ENCODE results near the gene CXCR4.

The CXCR4 gene

DNA sequence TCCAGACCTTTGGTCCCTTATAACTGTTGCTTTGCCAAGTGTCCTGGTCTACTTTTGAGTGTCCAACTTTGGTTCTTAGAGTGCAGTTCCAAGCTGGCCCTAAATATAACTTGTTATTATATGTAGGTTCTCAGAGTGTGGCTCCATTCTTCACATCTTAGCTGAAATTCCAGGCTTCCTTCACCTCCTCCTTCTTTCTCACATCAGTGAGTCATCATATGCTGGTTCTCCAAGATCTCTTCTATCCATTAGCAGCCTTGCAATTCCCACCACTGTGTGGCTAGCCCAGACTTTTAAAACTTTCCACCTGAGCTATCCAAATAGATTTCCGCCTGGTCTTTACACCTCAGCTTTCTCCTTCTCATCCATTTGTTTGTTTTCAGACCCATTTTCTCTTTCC, 12.6 kb upstream of the CXCR4 start:
- DNase-seq (ENCODE audit: insufficient read length) (no peak), FAIRE-seq (no peak)
- no peak for TF ChIP-seq POLR2AphosphoS5 (IDR thresholded peaks at IDR 0.05; ENCODE audit: low read depth, low read length)
- TF ChIP-seq TAF1 (IDR thresholded peaks at IDR 0.05; ENCODE audit: borderline replicate concordance, low read depth, low read length), result no peak
- no peak for TF ChIP-seq POLR2A (IDR thresholded peaks at IDR 0.05; ENCODE audit: low read depth, low read length)

- no peak for TF ChIP-seq TAF1 (IDR thresholded peaks at IDR 0.05; ENCODE audit: borderline replicate concordance, low read depth, low read length)
- TF ChIP-seq POLR2A (IDR thresholded peaks at IDR 0.05; ENCODE audit: low read depth, low read length), result no peak
- no peak for TF ChIP-seq POLR2AphosphoS5 (IDR thresholded peaks at IDR 0.05; ENCODE audit: low read depth, low read length)
- FAIRE-seq (no peak), DNase-seq (ENCODE audit: insufficient read length) (no peak)
Measured at GRCh38 chr2:136130045-136130444, 12.1 kb upstream of the CXCR4 start.

DNA sequence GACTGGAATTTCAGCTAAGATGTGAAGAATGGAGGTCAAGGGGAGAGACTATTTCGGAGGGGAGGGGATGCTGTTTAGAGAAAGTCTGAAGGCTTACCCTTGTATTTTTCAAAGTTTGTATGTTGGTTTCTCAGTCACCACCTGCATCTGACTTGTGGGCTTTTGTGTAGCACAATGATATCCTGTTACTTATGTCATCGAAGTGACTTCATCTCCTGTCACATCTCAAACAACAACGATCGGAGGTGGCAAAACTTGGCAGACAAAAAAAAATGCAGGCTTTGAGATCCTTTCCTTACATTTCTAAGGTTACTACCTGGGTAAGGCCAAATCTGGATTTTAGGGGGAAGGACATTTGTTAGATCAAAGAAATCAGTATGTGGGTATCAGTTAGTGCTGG, 11.7 kb upstream of the CXCR4 start:
- FAIRE-seq, result no peak

DNA sequence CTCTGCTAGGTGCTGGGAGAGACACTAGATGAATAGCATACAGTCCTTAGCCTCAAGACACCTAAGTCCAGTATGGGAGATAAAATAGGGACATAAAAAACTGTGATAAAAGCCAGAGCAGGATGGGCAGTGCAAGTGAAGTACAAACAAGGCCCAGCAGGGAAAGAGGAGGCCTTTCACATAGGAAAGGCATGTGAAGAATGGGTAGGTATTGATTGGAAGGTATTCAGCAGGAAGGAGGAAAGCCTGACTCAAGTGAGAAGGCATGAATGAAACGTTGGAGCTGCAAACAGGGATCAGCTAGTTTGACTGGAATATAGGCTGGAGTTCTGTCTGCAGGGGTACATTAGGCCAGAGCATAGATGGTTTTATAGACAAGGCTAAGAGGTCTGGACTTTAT, 11.0 kb upstream of the CXCR4 start:
- TF ChIP-seq POLR2A (IDR thresholded peaks at IDR 0.05; ENCODE audit: low read depth, low read length) (no peak), POLR2AphosphoS5 (IDR thresholded peaks at IDR 0.05; ENCODE audit: low read depth, low read length) (no peak), TAF1 (IDR thresholded peaks at IDR 0.05; ENCODE audit: borderline replicate concordance, low read depth, low read length) (no peak)
- FAIRE-seq, result no peak
- DNase-seq (ENCODE audit: insufficient read length), result no peak

More for the DNA sequence above, 11.7 kb upstream of the CXCR4 start:
- TF ChIP-seq POLR2A (IDR thresholded peaks at IDR 0.05; ENCODE audit: low read depth, low read length) (no peak), TAF1 (IDR thresholded peaks at IDR 0.05; ENCODE audit: borderline replicate concordance, low read depth, low read length) (no peak)
- no peak for DNase-seq (ENCODE audit: insufficient read length)

DNA sequence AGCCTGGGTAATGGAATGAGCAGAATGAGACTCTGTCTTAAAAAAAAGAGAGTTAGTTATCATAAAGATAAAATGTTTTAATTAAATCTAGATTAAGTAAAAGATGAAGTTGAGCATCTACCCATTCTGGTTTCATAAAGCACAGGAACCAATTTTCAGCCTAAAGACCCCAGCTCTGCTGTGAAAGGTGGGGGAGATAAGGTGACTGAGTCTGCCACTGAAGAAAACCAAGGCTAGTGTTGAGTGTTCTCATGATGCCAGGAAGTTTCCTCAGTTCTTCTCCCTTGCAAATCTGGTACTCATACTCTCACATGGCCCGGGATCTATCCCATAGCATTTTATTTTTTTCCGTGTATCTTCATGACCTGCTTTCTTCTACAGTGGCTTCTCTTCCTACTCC, 10.4 kb upstream of the CXCR4 start:
- FAIRE-seq (no peak), DNase-seq (ENCODE audit: insufficient read length) (no peak)
- TF ChIP-seq POLR2A (IDR thresholded peaks at IDR 0.05; ENCODE audit: low read depth, low read length) (no peak), TAF1 (IDR thresholded peaks at IDR 0.05; ENCODE audit: borderline replicate concordance, low read depth, low read length) (no peak), POLR2AphosphoS5 (IDR thresholded peaks at IDR 0.05; ENCODE audit: low read depth, low read length) (no peak)

DNA sequence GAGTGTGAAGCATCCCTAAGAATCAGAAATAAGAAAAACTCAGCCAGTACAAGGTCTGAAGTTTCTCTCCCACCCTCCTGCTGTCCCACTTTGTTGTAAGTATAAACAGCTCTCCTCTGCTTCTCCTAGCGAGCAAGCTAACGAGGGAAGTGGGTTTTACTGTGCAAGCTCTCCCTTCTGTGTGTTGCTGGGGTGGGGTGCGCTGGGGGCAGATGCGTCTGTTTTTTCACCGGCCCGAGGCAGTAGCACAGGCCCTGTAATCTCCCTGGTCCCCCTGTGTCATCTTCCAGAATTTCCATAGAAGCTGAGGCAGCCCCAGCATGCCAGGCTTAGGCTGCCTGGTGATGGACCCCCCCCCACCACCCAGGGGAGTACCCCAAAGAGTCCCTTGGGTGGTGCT, 9.4 kb upstream of the CXCR4 start:
- FAIRE-seq, result no peak
- DNase-seq (ENCODE audit: insufficient read length), result no peak
- TF ChIP-seq POLR2A (IDR thresholded peaks at IDR 0.05; ENCODE audit: low read depth, low read length) (no peak), POLR2AphosphoS5 (IDR thresholded peaks at IDR 0.05; ENCODE audit: low read depth, low read length) (no peak), TAF1 (IDR thresholded peaks at IDR 0.05; ENCODE audit: borderline replicate concordance, low read depth, low read length) (no peak)

DNA sequence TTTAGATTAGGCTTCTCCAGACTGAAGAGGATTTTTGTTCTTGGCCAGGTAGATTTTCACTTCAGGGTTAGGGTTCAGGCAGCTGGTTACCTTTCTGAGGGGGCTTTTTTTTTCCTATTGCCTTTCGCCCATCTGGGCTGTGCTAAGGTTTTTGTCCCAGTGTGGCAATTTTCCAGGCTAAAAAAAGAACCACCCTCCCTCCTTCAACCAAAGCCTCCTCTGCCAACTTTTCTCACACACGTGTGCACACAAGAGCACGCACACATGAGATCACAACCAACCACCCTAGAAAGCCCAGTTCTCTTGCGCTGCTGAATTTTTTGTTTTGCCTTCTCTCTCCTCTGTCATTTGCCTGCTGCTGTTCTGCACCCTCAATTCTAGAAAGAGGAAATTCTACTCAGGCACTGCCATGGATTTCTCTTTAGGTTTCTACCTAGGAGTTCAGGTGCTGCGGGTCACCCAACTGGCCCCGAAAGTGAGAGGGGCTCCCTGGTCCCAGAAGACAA, 8.5 kb upstream of the CXCR4 start:
- TF ChIP-seq POLR2A (IDR thresholded peaks at IDR 0.05; ENCODE audit: low read depth, low read length) (no peak), POLR2AphosphoS5 (IDR thresholded peaks at IDR 0.05; ENCODE audit: low read depth, low read length) (no peak), TAF1 (IDR thresholded peaks at IDR 0.05; ENCODE audit: borderline replicate concordance, low read depth, low read length) (no peak)
- FAIRE-seq (no peak), DNase-seq (ENCODE audit: insufficient read length) (no peak)

- no peak for FAIRE-seq
- no peak for DNase-seq (ENCODE audit: insufficient read length)
- no peak for TF ChIP-seq POLR2A (IDR thresholded peaks at IDR 0.05; ENCODE audit: low read depth, low read length)
- no peak for TF ChIP-seq POLR2AphosphoS5 (IDR thresholded peaks at IDR 0.05; ENCODE audit: low read depth, low read length)
- TF ChIP-seq TAF1 (IDR thresholded peaks at IDR 0.05; ENCODE audit: borderline replicate concordance, low read depth, low read length), result no peak
Measured at GRCh38 chr2:136126021-136126420, 8.1 kb upstream of the CXCR4 start.

GRCh38 chr2:136125236-136125635, 7.3 kb upstream of the CXCR4 start:
- TF ChIP-seq TAF1 (IDR thresholded peaks at IDR 0.05; ENCODE audit: borderline replicate concordance, low read depth, low read length), result no peak
- TF ChIP-seq POLR2AphosphoS5 (IDR thresholded peaks at IDR 0.05; ENCODE audit: low read depth, low read length), result no peak
- no peak for TF ChIP-seq POLR2A (IDR thresholded peaks at IDR 0.05; ENCODE audit: low read depth, low read length)
- DNase-seq (ENCODE audit: insufficient read length), result no peak
- FAIRE-seq, result no peak

DNA sequence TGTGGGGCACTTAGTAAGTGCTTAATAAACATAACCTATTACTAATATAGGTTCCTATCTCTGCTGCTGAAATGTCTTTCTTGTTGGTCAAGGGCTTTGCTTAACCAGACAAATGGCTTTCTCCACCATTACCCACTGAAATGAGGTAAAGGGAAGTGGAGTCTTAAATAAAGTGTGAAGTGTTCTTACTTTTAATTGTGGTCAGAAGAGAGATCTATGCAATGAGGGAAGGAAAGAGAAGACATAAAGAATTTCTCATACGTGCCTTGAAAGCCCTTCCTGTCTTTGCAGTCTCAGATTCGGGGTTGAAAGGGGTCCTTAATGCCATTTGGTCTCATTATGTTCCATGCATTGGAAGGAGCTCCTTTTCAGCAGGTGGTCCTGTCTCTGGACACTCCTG, 6.9 kb upstream of the CXCR4 start:
- TF ChIP-seq TAF1 (IDR thresholded peaks at IDR 0.05; ENCODE audit: borderline replicate concordance, low read depth, low read length) (no peak), POLR2A (IDR thresholded peaks at IDR 0.05; ENCODE audit: low read depth, low read length) (no peak), POLR2AphosphoS5 (IDR thresholded peaks at IDR 0.05; ENCODE audit: low read depth, low read length) (no peak)
- DNase-seq (ENCODE audit: insufficient read length), result no peak
- no peak for FAIRE-seq

DNA sequence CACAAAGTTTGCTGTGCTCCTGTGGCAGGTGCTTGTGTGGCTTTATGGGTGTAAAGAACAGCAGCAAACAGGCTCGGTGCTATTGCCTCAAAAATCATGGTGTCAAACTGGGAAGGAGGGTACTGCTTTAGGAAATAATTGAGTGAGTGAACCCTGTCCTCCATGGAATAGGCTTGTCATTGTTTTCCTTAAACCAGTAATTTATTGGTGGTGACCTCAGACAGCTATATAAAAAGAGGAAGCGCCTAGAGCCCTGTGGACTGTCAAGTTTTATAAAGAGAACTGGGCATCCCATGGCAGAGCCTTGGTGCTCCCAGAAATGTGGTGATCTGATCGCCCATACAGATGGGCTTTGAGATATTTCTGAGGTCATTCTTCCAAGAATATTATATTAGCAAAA, 4.7 kb upstream of the CXCR4 start:
- TF ChIP-seq TAF1 (IDR thresholded peaks at IDR 0.05; ENCODE audit: borderline replicate concordance, low read depth, low read length), result no peak
- no peak for TF ChIP-seq POLR2AphosphoS5 (IDR thresholded peaks at IDR 0.05; ENCODE audit: low read depth, low read length)
- no peak for TF ChIP-seq POLR2A (IDR thresholded peaks at IDR 0.05; ENCODE audit: low read depth, low read length)
- DNase-seq (ENCODE audit: insufficient read length), result no peak
- no peak for FAIRE-seq

- FAIRE-seq, result no peak
- no peak for DNase-seq (ENCODE audit: insufficient read length)
- TF ChIP-seq POLR2A (IDR thresholded peaks at IDR 0.05; ENCODE audit: low read depth, low read length), result no peak
- no peak for TF ChIP-seq POLR2AphosphoS5 (IDR thresholded peaks at IDR 0.05; ENCODE audit: low read depth, low read length)
Measured at GRCh38 chr2:136121204-136121910, 3.4 kb upstream of the CXCR4 start.
